ENCODE measurements around the gene LGI2.

LGI2 gene

DNA sequence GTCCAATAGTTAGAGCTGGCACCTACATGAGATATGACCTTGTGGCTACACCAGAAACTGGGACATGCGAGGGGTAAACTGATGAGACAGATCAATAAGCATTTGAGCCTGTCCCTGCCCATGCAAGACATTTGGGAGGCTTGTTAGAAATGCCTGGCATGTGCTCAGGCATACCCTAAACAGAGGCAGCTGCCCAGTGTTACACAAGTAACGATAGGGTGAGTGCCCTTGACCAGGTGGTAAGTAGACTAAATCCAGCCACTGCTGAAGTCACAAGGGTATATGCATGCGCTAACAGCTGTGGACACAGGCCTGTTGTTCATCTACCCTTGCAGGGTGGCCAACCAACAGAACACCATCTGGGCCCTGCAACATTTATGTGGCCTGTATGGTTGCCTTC is 61.8 kb downstream of the LGI2 start:
- Histone ChIP-seq H3K27me3 (ENCODE audit: insufficient read depth, low read length) (no peaks in the 10 kb centered on the region), H3K27ac (ENCODE audit: low read depth, low read length) (no peak overlapping the region), H3K4me3 (ENCODE audit: low read depth, low read length) (no peak overlapping the region), H3K14ac (ENCODE audit: low read length) (no peak overlapping the region), H3K79me1 (ENCODE audit: low read length) (no peaks in the 10 kb centered on the region), H3K18ac (ENCODE audit: low read length) (no peak overlapping the region), H3K9ac (ENCODE audit: low read length) (no peak overlapping the region), H3K9me3 (ENCODE audit: insufficient read depth, low read depth, low read length) (peaks cover 17% of the 10 kb centered on the region), H3K23ac (ENCODE audit: low read length) (no peak overlapping the region), H3K79me2 (ENCODE audit: control insufficient read depth, insufficient read depth, low read length, poor library complexity) (no peaks in the 10 kb centered on the region), H2BK120ac (ENCODE audit: insufficient read depth, low read length, poor library complexity) (no peak overlapping the region), H2BK5ac (ENCODE audit: low read depth, low read length, poor library complexity) (no peak overlapping the region), H3K36me3 (ENCODE audit: control insufficient read depth in 1 of 2, insufficient read depth in 2 of 2, low read length in 2 of 2) (peaks cover 0 to 3% of the 10 kb centered on the region in 2 experiments), H3K4me2 (ENCODE audit: low read length) (no peak overlapping the region), H4K91ac (ENCODE audit: low read depth, low read length) (no peak overlapping the region), H4K8ac (ENCODE audit: low read depth, low read length) (no peak overlapping the region), H3K4me1 (ENCODE audit: control insufficient read depth in 1 of 2, insufficient read depth in 2 of 2, low read length in 2 of 2) (peaks cover 4 to 6% of the 10 kb centered on the region in 2 experiments), H4K12ac (ENCODE audit: low read depth, low read length) (no peak overlapping the region), H2BK12ac (ENCODE audit: low read length) (no peak overlapping the region), H2AK5ac (ENCODE audit: low read length) (no peak overlapping the region), H3K4ac (ENCODE audit: low read depth, low read length) (no peak overlapping the region), H2AFZ (ENCODE audit: insufficient read depth, low read length, poor library complexity) (no peak overlapping the region)
- DNase-seq: no peak
- WGBS (ENCODE audit: extremely low coverage, insufficient coverage, insufficient read length): no CpG with 5 or more reads among the region's 3 CpGs

GRCh38 chr4:24968278-24968677 is 62.5 kb downstream of the LGI2 start:
- Histone ChIP-seq H3K27ac (ENCODE audit: low read depth, low read length) (no peak overlapping the region), H4K91ac (ENCODE audit: low read depth, low read length) (no peak overlapping the region), H3K79me1 (ENCODE audit: low read length) (no peaks in the 10 kb centered on the region), H4K8ac (ENCODE audit: low read depth, low read length) (no peak overlapping the region), H4K12ac (ENCODE audit: low read depth, low read length) (no peak overlapping the region), H2BK5ac (ENCODE audit: low read depth, low read length, poor library complexity) (no peak overlapping the region), H3K14ac (ENCODE audit: low read length) (no peak overlapping the region), H2AK5ac (ENCODE audit: low read length) (no peak overlapping the region), H3K23ac (ENCODE audit: low read length) (no peak overlapping the region), H2BK12ac (ENCODE audit: low read length) (no peak overlapping the region), H3K9me3 (ENCODE audit: insufficient read depth, low read depth, low read length) (peaks cover 18% of the 10 kb centered on the region), H3K18ac (ENCODE audit: low read length) (no peak overlapping the region), H3K9ac (ENCODE audit: low read length) (no peak overlapping the region), H3K4me3 (ENCODE audit: low read depth, low read length) (no peak overlapping the region), H3K4ac (ENCODE audit: low read depth, low read length) (no peak overlapping the region), H2AFZ (ENCODE audit: insufficient read depth, low read length, poor library complexity) (no peak overlapping the region), H2BK120ac (ENCODE audit: insufficient read depth, low read length, poor library complexity) (no peak overlapping the region), H3K4me2 (ENCODE audit: low read length) (no peak overlapping the region), H3K27me3 (ENCODE audit: insufficient read depth, low read length) (no peaks in the 10 kb centered on the region), H3K4me1 (ENCODE audit: control insufficient read depth in 1 of 2, insufficient read depth in 2 of 2, low read length in 2 of 2) (no peaks in the 10 kb centered on the region), H3K36me3 (ENCODE audit: control insufficient read depth in 1 of 2, insufficient read depth in 2 of 2, low read length in 2 of 2) (peaks cover 0 to 3% of the 10 kb centered on the region in 2 experiments), H3K79me2 (ENCODE audit: control insufficient read depth, insufficient read depth, low read length, poor library complexity) (no peaks in the 10 kb centered on the region)
- no CpG with 5 or more reads among the region's 6 CpGs for WGBS (ENCODE audit: extremely low coverage, insufficient coverage, insufficient read length)
- DNase-seq: no peak

DNA sequence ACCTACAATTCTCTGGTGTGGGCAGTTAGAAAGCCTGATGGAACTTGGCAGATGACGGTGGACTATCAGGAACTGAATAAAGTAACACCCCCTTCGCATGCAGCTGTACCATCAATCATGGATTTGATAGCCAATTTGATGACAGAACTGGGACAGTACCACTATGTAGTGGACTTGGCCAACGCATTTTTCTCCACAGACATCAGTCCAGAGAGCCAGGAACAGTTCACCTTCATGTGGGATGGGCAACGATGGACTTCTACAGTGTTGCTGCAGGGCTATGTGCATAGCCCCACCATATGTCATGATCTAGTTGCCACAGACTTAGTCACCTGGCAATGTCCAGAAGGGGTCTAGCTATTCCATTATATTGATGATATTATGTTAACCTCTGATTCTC is 63.4 kb downstream of the LGI2 start:
- no peak overlapping the region for H2AFZ ChIP-seq (ENCODE audit: insufficient read depth, low read length, poor library complexity)
- H3K79me1 ChIP-seq (ENCODE audit: low read length): no peaks in the 10 kb centered on the region
- H4K12ac ChIP-seq (ENCODE audit: low read depth, low read length): no peak overlapping the region
- H3K18ac ChIP-seq (ENCODE audit: low read length): no peak overlapping the region
- no peak overlapping the region for H2BK5ac ChIP-seq (ENCODE audit: low read depth, low read length, poor library complexity)
- no peak overlapping the region for H3K23ac ChIP-seq (ENCODE audit: low read length)
- no peak overlapping the region for H2BK12ac ChIP-seq (ENCODE audit: low read length)
- WGBS (ENCODE audit: extremely low coverage, insufficient coverage, insufficient read length): no CpG with 5 or more reads among the region's 4 CpGs
- H3K4ac ChIP-seq (ENCODE audit: low read depth, low read length): no peak overlapping the region
- no peaks in the 10 kb centered on the region for H3K4me1 ChIP-seq (ENCODE audit: control insufficient read depth in 1 of 2, insufficient read depth in 2 of 2, low read length in 2 of 2)
- peaks cover 0 to 3% of the 10 kb centered on the region in 2 experiments for H3K36me3 ChIP-seq (ENCODE audit: control insufficient read depth in 1 of 2, insufficient read depth in 2 of 2, low read length in 2 of 2)
- DNase-seq: no peak
- H3K27ac ChIP-seq (ENCODE audit: low read depth, low read length): no peak overlapping the region
- H3K4me3 ChIP-seq (ENCODE audit: low read depth, low read length): no peak overlapping the region
- no peak overlapping the region for H3K14ac ChIP-seq (ENCODE audit: low read length)
- H4K91ac ChIP-seq (ENCODE audit: low read depth, low read length): no peak overlapping the region
- peaks cover 19% of the 10 kb centered on the region for H3K9me3 ChIP-seq (ENCODE audit: insufficient read depth, low read depth, low read length)
- H2AK5ac ChIP-seq (ENCODE audit: low read length): no peak overlapping the region
- H3K9ac ChIP-seq (ENCODE audit: low read length): no peak overlapping the region
- no peaks in the 10 kb centered on the region for H3K79me2 ChIP-seq (ENCODE audit: control insufficient read depth, insufficient read depth, low read length, poor library complexity)
- H2BK120ac ChIP-seq (ENCODE audit: insufficient read depth, low read length, poor library complexity): no peak overlapping the region
- no peaks in the 10 kb centered on the region for H3K27me3 ChIP-seq (ENCODE audit: insufficient read depth, low read length)
- no peak overlapping the region for H4K8ac ChIP-seq (ENCODE audit: low read depth, low read length)
- no peak overlapping the region for H3K4me2 ChIP-seq (ENCODE audit: low read length)

DNA sequence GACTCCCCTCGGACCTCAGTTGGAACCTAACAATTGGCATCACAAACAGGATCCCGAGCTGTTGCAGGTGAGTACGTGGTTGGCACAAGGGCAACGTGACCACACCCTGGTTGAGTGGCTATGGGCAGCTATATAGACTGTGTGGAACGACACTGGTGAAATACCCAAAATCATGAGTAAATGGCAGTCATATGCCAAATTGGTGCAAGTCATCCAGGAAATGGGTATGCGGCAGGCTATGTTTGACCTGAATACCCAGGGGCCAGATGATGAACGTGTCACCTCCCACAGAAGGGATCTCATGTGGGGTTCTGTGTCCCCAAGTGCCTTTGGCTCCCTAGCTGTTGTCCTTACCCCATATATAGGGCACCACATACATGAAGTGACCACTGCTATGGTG is 64.7 kb downstream of the LGI2 start:
- no peak overlapping the region for H3K9ac ChIP-seq (ENCODE audit: low read length)
- peak overlapping the region; percentile 41 for H3K18ac ChIP-seq (ENCODE audit: low read length)
- no peak overlapping the region for H2BK120ac ChIP-seq (ENCODE audit: insufficient read depth, low read length, poor library complexity)
- no peak overlapping the region for H3K14ac ChIP-seq (ENCODE audit: low read length)
- H3K27me3 ChIP-seq (ENCODE audit: insufficient read depth, low read length): no peaks in the 10 kb centered on the region
- no peaks in the 10 kb centered on the region for H3K79me1 ChIP-seq (ENCODE audit: low read length)
- H4K12ac ChIP-seq (ENCODE audit: low read depth, low read length): no peak overlapping the region
- no peak overlapping the region for H3K4ac ChIP-seq (ENCODE audit: low read depth, low read length)
- no peaks in the 10 kb centered on the region for H3K79me2 ChIP-seq (ENCODE audit: control insufficient read depth, insufficient read depth, low read length, poor library complexity)
- no peak overlapping the region for H2AFZ ChIP-seq (ENCODE audit: insufficient read depth, low read length, poor library complexity)
- H3K23ac ChIP-seq (ENCODE audit: low read length): no peak overlapping the region
- WGBS (ENCODE audit: extremely low coverage, insufficient coverage, insufficient read length): no CpG with 5 or more reads among the region's 7 CpGs
- H3K4me2 ChIP-seq (ENCODE audit: low read length): no peak overlapping the region
- H2BK5ac ChIP-seq (ENCODE audit: low read depth, low read length, poor library complexity): no peak overlapping the region
- peaks cover 0 to 3% of the 10 kb centered on the region in 2 experiments for H3K36me3 ChIP-seq (ENCODE audit: control insufficient read depth in 1 of 2, insufficient read depth in 2 of 2, low read length in 2 of 2)
- no peak overlapping the region for H2BK12ac ChIP-seq (ENCODE audit: low read length)
- H2AK5ac ChIP-seq (ENCODE audit: low read length): no peak overlapping the region
- H3K9me3 ChIP-seq (ENCODE audit: insufficient read depth, low read depth, low read length): peaks cover 19% of the 10 kb centered on the region
- peak overlapping the region; percentile 11 for H4K91ac ChIP-seq (ENCODE audit: low read depth, low read length)
- H3K27ac ChIP-seq (ENCODE audit: low read depth, low read length): no peak overlapping the region
- no peak overlapping the region for H3K4me3 ChIP-seq (ENCODE audit: low read depth, low read length)
- DNase-seq: no peak
- H3K4me1 ChIP-seq (ENCODE audit: control insufficient read depth in 1 of 2, insufficient read depth in 2 of 2, low read length in 2 of 2): no peaks in the 10 kb centered on the region
- H4K8ac ChIP-seq (ENCODE audit: low read depth, low read length): no peak overlapping the region
